NCI-H2227 treated with DMSO at 0.1 percent for 48 hours (cell line): ENCODE results near the gene FEM1A.
"Not testable (repeated sequence)": the region's sequence is repeated elsewhere in the genome, so short reads cannot be mapped to it uniquely, and the experiment has no call there.

ENCODE experiments used
- DNase-seq: peaks from one replicate; lab custom pipeline; 2025; lab: John Stamatoyannopoulos, UW

The FEM1A gene

DNA sequence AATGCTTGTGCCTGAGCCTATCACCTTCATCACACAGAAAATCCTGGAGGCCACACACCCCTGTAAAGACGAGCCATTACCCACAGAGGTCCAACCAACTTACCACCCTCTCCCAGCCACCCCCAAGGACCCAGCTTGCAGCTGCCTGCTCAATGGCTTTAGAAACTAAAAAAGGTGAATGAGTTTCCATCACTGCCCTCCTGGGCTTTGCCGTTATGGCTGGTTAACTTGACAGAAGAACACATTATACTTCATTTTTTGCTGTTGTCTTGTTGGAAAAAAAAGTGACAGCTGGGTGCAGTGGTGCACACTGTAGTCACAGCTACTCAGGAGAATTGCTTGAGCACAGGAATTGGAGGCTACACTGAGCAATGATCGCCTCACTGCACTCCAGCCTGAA lies 17.4 kb upstream of the FEM1A start:
- DNase-seq, result no peak

DNA sequence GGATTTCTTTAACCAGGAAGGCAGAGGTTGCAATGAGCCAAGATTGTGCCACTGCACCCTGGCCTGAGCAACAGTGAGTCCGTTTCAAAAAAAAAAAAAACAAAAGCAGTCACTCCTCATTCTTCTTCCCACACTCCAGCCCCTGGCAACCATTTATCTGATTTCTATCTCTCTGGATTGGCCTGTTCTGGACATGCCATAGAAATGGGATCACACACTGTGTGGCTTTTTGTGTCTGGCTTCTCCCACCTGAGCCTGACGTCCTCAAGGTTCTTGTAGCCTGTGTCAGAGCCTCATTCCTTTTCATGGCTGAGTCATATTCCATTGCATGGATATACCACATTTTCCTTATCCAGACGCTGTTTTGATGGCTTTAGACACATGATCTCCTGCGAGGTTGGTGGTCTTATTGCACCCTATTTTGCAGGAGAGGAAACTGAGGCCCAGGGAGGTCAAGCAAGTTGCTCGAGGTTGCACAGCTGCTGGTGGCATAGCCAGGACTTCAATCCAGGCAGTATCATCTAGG lies 15.8 kb upstream of the FEM1A start:
- no peak for DNase-seq

DNA sequence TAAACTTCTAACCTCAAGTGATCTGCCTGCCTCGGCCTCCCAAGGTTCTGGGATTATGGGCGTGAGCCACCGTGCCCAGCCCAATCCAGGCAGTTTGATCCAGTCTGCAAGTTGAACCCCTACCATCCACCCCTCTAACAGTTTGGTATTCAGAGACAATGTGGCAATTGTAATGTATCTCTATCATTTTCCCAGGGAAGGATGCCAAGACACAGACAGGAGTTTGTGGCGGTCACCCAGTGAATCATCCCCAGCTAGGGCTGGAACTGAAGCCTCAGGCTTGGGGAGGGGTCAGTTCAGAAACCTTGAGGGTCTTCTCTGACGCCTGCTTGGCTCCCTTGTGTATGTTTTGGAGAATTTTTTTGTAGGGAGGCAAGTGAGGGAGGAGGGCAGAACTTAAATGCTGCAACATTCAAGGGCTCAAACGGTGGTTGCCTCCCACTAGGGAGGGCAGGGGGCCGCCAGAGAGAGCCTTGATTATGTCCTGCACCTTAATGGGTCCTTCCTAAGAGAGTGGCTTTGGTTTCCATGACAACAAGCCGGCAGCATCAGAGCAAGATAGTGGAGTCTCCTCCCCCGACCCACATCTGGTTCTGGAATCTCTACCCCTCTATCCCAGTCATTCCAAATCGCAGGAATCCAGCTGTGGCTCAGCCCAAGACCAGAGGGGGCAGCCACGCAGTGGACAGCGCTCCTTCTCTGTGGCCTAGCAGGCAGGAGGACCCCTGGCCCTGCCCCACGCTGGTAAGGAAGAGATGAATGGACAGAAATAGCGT lies 14.9 kb upstream of the FEM1A start:
- peak; percentile 47 for DNase-seq

DNA sequence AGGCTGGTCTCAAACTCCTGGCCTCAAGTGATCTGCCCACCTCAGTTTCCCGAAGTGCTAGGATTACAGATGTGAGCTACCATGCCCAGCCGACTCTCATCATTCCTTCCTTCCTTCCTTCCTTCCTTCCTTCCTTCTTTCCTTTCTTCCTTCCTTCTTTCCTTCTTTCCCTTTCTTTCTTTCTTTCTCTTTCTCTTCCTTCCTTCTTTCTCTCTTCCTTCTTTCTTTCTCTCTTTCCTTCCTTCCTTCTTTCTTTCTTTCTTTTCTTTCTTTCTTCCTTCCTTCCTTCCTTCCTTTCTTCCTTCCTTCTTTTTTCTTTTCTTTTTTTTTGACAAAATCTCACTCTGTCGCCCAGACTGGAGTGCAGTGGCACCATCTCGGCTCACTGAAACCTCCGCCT lies 13.4 kb upstream of the FEM1A start:
- not testable (repeated sequence) for DNase-seq

DNA sequence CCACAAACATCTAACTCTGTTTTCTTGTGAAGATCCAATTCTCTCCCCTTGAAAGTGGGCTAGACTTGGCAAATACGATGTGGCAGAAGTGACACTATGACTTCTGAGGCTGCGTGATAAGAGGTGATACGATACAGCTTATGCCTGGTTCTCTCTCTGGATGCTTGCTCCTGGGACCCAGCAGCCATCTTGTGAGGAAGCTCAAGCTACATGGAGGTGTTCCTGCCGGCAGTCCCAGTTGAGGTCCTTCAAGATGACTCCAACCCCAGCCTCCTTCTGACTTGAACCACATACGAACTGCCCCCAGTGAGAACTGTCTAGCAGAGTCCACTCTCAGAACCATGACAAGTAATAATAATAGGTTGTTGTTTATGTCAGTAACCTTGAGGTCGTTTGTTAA lies 10.7 kb upstream of the FEM1A start:
- no peak for DNase-seq

DNA sequence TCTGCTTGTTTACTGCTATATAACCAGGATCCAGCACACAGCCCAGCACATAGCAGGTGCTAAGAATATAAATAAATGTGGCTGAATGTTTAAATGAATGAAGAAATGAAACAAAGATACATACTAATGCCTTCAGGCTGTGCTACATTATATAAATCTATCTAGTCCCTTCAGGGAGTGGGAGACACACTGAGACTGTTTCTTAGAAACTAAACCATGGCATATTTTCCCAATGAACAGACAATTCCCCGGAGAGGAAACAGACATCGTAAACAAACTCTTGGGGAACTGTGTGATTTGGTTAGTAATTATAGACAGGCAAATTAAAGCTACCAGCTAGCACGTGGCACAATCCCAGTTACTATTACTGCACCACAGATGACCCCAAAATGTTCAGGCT lies 9.7 kb upstream of the FEM1A start:
- DNase-seq, result no peak

DNA sequence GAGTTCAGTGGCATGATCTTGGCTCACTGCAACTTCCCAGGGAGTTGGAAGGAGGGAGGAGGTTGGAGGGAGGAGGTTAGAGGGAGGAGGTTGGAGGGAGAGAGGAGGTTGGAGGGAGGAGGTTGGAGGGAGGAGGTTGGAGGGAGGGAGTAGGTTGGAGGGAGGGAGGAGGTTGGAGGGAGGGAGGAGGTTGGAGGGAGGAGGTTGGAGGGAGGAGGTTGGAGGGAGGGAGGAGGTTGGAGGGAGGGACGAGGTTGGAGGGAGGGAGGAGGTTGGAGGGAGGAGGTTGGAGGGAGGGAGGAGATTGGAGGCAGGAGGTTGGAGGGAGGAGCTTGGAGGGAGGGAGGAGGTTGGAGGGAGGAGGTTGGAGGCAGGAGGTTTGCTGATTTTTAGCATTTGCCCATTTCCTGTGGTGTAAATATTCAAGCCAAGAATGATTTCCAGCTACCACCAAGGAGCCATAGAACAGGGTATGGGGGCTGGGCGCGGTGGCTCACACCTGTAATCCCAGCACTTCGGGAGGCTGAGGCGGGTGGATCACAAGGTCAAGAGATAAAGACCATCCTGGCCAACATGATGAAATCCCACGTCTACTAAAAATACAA lies 5.0 kb upstream of the FEM1A start:
- not testable (repeated sequence) for DNase-seq

DNA sequence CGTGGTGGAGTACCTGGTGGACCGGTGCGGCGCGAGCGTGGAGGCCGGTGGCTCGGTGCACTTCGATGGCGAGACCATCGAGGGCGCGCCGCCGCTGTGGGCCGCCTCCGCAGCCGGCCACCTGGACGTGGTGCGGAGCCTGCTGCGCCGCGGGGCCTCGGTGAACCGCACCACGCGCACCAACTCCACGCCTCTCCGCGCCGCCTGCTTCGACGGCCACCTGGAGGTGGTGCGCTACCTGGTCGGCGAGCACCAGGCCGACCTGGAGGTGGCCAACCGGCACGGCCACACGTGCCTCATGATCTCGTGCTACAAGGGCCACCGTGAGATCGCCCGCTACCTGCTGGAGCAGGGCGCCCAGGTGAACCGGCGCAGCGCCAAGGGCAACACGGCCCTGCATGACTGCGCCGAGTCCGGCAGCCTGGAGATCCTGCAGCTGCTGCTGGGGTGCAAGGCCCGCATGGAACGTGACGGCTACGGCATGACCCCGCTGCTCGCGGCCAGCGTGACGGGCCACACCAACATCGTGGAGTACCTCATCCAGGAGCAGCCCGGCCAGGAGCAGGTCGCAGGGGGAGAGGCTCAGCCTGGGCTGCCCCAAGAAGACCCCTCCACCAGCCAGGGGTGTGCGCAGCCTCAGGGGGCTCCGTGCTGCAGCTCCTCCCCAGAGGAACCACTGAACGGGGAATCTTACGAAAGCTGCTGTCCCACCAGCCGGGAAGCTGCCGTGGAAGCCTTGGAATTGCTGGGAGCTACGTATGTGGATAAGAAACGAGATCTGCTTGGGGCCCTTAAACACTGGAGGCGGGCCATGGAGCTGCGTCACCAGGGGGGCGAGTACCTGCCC lies 708 bp downstream of the FEM1A start:
- DNase-seq, result not testable (repeated sequence)

DNA sequence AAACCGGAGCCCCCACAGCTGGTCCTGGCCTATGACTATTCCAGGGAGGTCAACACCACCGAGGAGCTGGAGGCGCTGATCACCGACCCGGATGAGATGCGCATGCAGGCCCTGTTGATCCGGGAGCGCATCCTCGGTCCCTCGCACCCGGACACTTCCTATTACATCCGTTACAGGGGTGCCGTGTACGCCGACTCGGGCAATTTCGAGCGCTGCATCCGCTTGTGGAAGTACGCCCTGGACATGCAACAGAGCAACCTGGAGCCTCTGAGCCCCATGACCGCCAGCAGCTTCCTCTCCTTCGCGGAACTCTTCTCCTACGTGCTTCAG lies 1.3 kb downstream of the FEM1A start:
- not testable (repeated sequence) for DNase-seq

DNA sequence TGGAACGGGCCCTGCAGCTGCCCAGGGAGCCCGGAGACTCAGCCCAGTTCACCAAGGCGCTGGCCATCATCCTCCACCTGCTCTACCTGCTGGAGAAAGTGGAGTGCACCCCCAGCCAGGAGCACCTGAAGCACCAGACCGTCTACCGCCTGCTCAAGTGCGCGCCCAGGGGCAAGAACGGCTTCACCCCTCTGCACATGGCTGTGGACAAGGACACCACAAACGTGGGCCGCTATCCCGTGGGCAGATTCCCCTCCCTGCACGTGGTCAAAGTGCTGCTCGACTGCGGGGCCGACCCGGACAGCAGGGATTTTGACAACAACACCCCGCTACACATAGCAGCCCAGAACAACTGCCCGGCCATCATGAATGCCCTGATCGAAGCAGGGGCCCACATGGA lies 1.7 kb downstream of the FEM1A start:
- not testable (repeated sequence) for DNase-seq

DNA sequence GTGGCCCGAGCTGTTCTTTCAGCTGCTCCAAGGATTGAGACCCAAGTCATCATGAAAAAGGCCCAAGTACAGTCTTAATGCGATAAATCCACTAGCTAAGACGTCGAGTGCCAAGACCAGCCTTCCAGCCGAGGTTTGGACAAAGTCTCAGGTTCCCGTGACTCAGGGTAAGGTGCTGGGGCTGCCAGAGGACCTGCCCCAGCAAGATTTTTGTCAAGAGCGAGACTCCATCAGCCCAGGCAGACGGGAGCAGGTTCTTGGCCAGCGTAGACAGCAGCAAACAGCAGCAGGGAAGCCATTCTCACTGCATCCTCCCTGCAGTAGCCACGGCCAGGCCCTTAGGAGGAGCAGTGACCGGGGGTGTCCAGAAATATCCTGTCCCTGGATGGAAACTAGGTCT lies 3.4 kb downstream of the FEM1A start:
- DNase-seq, result no peak

DNA sequence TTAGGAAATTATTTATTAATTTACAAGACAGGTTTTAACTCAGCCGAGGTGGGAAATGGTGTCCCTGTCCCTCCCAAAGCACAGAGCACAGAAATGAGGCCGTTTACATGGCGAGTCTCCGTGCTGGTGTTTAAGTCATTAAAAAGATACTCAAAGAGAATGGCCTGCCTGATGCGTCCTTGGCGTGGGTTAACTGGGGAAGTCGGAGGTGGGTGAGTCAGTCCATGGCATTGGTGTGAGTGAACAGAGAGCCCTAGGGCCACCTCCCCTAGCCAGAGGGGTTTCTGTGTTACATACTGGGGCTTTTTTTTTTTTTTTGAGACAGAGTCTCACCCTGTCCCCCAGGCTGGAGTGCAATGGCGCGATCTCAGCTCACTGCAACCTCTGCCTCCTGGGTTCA lies 3.9 kb downstream of the FEM1A start:
- DNase-seq, result no peak

DNA sequence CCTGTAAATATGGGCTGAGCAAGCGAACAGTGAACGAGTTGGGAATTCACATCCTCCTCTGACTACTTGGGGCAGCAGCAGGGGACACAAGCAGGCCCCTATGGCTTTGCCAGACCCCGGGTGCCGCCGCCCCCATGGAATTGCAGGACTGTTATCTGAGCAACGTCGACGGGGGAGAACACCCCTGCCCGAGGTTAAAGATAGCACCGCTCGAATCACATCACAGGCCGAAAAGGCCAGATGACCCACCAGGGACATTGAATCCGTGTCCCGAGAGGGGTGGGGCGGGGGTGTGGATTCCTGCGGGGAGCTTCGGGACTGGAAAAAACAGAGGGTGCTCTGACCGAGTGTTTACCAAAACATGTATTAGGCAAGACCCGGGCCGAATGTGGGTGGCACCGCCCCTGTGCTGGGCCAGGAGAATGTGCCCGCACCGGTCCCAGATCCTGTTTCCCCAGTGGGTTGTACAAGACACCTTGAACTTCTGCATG lies 9.1 kb downstream of the FEM1A start:
- no peak for DNase-seq

DNA sequence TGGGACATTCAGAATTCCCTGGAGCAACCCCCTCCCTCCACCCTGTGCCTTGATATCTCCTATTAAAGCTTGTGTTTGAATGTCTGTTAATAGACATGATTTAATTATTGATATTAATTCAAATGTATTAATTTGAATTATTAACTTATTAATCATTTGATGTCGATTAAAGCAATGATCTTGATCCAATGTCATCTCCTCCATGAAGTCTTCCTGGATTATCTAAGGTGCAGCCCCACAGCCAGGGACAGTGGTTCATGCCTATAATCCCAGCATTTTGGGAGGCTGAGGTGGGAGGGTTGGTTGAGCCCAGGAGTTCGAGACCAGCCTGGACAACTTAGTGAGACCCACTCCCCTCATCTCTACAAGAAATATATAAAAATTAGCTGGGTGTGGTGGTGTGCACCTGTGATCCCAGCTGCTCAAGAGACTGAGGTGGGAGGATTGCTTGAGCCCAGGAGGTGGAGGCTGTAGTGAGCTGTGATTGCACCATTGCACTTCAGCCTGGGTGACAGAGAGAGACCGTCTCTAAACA lies 9.6 kb downstream of the FEM1A start:
- DNase-seq, result no peak

DNA sequence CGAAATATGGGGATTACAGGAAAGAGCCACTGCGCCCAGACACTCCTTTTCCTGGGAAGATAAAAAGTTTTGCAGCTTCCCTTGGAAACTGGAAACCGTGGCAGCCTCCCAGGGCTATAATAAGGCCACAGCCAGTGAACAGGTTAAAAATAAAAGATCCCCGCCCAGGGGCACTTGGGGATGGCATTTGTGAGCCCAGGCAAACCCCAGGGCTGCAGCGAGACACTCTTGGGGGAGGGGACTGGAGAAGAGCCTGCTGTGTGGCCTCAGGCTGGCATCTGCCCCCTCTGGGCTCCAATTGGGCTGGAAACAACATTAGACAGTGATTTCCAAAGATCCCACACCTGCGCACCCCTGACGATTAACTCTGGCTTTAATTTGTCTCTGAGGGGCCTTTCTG lies 11.2 kb downstream of the FEM1A start:
- DNase-seq, result no peak

DNA sequence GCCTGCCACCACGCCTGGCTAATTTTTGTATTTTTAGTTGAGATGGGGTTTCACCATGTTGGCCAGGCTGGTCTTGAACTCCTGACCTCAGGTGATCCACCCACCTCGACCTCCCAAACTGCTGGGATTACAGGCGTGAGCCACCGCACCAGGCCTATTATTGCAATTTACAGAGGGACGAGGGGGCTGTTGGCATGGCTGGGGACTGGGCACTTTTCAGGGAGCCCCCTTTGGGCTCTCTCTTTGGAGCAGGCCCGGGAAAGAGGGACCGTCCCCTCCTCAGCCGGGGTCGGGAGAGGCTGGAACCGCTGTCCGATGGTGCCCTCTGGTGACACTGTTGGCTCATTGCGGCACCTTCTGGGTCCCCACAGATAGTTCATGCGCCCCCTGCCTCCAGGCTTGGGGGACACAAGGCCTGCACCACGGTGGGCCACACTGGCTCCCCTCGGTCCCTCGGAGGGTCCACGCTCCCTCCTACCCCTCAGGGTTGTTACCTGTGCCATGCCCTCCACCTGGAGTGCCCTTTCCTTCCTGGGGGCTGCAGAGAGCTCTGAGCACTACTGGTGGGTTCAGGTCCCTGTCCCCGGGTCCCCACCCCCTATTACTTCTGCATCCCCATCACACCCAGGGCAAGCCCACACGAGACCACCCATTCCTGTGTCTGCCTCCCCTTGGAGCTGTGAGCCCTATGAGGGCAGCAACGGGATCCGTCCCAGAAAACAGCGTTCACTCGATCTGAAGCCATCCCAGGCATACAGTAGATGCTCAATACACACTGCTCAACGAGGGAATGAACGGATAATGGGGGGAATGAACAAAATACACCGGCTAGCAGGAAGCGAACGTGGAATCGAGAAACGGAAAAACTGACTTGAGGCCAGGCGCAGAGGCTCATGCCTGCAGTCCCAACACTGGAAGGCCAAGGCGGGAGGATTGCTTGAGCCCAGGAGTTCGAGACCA lies 12.5 kb downstream of the FEM1A start:
- peak; percentile 15 for DNase-seq

DNA sequence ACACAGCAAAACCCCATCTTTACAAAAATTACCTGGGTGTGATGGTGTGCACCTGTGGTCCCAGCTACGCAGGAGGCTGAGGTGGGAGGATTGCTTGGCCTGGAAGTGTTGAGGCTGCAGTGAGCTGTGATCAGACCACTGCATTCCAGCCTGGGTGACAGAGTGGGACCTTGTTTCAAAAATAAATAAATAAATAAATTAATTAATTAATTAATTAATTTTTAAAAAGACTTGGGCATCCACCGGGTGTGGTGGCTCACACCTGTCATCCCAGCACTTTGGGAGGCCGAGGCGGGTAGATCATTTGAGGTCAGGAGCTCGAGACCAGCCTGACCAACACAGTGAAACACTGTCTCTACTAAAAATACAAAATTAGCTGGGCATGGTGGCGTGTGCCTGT lies 13.6 kb downstream of the FEM1A start:
- not testable (repeated sequence) for DNase-seq

DNA sequence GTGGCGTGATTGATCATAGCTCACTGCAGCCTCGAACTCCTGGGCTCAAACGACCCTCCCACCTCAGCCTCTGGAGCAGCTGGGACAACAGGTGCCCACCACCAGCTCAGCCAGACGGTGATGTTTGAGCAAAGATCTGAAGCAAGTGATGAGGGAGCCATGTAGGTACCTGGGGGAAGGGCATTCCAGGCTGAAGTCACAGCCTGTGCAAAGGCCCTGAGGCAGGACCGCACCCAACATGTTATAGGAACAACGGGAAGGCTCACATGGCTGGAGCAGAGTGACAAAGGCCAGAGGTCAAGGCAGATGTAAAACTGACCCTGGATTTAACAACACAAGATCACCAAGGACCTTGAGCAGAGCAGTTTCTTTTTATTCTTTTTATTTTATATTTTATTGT lies 14.8 kb downstream of the FEM1A start:
- DNase-seq, result no peak

DNA sequence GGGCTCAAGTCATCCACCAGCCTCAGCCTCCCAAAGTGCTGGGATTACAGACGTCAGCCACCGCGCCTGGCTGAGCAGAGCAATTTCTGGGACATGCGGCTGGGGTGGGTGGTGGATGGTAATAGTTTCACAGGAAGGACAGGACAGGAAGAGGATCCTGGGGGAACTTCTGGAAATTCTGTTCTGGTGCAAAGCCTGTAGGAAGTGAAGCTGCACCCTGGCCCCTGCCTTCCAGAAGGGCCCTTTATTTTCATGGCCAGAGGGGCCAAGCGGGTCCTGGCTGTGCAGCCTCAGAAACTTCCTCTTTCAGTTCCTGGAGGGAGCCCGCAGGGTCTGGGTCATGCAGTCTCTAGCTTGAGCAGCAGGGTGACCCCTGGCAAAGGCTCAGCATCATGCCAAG lies 15.7 kb downstream of the FEM1A start:
- no peak for DNase-seq

DNA sequence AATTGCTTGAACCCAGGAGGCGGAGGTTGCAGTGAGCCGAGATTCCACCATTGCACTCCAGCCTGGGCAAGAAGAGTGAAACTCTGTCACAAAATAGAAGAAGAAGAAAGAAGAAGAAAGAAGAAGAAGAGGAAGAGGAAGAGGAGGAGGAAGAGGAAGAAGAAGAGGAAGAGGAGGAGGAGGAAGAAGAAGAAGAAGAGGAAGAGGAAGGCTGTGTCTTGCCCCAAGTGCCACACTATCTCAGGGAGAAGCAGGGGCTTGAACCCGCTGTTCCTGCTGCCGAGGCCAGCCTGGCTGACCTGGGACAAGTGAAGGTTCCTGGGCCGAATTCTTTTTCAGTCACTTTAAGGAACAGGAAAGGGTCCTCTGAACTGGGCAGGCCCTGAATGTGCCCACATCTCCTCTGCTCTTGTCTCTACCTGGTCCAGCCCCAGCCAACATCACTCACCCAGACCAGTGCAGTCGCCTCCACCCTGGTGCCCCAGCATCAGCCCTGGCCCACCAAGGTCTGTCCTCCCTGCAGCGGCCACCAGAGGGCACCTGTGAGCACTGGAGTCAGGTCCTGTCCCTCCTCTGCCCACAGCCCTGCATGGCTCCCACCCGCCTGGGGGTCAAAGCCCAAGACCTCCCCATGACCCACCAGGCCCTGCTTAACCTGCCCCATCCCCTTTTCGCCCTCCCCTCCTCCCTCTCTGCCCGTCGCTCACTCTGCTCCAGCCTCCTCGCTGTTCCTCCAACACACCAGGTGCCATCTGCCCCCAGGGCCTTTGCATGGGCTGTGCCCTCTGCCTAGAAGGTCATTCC lies 20.0 kb downstream of the FEM1A start:
- no peak for DNase-seq
